ENCODE measurements around the gene ABLIM3.
A peak's percentile ranks its signal among the peaks of the same experiment; 100 is the strongest.

Gene ABLIM3

GRCh38 chr5:149118463-149118862, 22.8 kb upstream of the ABLIM3 start:
- no peak overlapping the region for H2AFZ ChIP-seq (ENCODE audit: low read length, unreplicated experiment)
- H3K4me1 ChIP-seq (ENCODE audit: control insufficient read depth, insufficient read depth, low read length, unreplicated experiment) = peaks cover 26% of the 10 kb centered on the region
- no peaks in the 10 kb centered on the region for H3K27me3 ChIP-seq (ENCODE audit: insufficient read depth, low read length)
- no peak overlapping the region for H3K27ac ChIP-seq (ENCODE audit: low read depth, low read length)
- H3K36me3 ChIP-seq (ENCODE audit: insufficient read depth, low read length) = no peaks in the 10 kb centered on the region
- H3K4me3 ChIP-seq (ENCODE audit: low read depth, low read length) = no peak overlapping the region
- H3K79me2 ChIP-seq (ENCODE audit: control insufficient read depth, insufficient read depth, low read length, unreplicated experiment) = no peaks in the 10 kb centered on the region

- Histone ChIP-seq H3K36me3 (ENCODE audit: insufficient read depth, low read length) (no peaks in the 10 kb centered on the region), H3K79me2 (ENCODE audit: control insufficient read depth, insufficient read depth, low read length, unreplicated experiment) (no peaks in the 10 kb centered on the region), H3K27me3 (ENCODE audit: insufficient read depth, low read length) (no peaks in the 10 kb centered on the region), H3K4me1 (ENCODE audit: control insufficient read depth, insufficient read depth, low read length, unreplicated experiment) (peaks cover 15% of the 10 kb centered on the region), H3K27ac (ENCODE audit: low read depth, low read length) (no peak overlapping the region), H3K4me3 (ENCODE audit: low read depth, low read length) (no peak overlapping the region), H2AFZ (ENCODE audit: low read length, unreplicated experiment) (no peak overlapping the region)
These were observed 20.1 kb upstream of the ABLIM3 start for GRCh38 chr5:149121145-149121544.

DNA sequence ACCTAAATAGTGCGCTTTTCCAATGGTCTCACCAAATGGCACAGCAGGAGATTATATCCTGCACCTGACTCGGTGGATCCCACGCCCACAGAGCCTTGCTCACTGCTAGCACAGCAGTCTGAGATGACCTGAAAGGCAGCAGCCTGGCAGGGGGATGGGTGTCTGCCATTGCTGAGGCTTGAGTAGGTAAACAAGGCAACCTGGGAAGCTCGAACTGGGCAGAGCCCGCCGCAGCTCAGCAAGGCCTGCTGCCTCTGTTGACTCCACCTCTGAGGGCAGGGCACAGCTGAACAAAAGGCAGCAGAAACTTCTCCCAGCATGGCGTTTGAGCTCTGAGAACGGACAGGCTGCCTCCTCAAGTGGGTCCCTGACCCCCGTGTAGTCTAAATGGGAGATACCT, 18.1 kb upstream of the ABLIM3 start:
- H3K4me3 ChIP-seq (ENCODE audit: low read depth, low read length) = no peak overlapping the region
- H3K4me1 ChIP-seq (ENCODE audit: control insufficient read depth, insufficient read depth, low read length, unreplicated experiment) = peaks cover 24% of the 10 kb centered on the region
- no peaks in the 10 kb centered on the region for H3K27me3 ChIP-seq (ENCODE audit: insufficient read depth, low read length)
- H3K79me2 ChIP-seq (ENCODE audit: control insufficient read depth, insufficient read depth, low read length, unreplicated experiment) = no peaks in the 10 kb centered on the region
- H2AFZ ChIP-seq (ENCODE audit: low read length, unreplicated experiment) = no peak overlapping the region
- H3K27ac ChIP-seq (ENCODE audit: low read depth, low read length) = no peak overlapping the region
- H3K36me3 ChIP-seq (ENCODE audit: insufficient read depth, low read length) = no peaks in the 10 kb centered on the region

DNA sequence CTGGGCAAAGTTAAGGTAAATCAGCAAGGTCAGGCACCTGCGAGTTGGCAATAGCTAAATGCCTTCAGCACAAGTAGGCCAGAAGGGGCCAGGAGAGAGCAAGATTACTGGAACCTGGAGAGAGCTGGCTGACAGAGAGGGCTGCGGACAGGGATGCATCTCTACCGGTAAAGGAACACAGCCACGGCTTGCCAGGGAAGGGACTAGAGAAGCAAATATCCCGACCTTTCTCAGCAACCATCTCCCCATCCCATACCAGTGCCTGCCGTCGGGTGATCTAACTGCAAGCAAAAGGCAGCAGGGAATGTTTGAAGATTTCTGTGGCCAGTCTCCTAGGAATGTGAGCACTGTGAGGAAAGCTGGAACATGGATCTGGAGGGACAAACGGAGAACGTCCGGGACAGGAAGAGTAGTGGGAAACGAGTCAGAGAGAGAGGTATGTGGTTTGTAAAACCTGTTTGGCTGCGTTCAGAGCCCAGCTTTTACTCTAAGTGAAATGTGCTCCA, 15.9 kb upstream of the ABLIM3 start:
- Histone ChIP-seq H3K4me3 (ENCODE audit: low read depth, low read length) (no peak overlapping the region), H2AFZ (ENCODE audit: low read length, unreplicated experiment) (no peak overlapping the region)

GRCh38 chr5:149126906-149127305, 14.4 kb upstream of the ABLIM3 start:
- H3K4me3 ChIP-seq (ENCODE audit: low read depth, low read length) = no peak overlapping the region
- H3K27ac ChIP-seq (ENCODE audit: low read depth, low read length) = no peak overlapping the region
- H3K4me1 ChIP-seq (ENCODE audit: control insufficient read depth, insufficient read depth, low read length, unreplicated experiment) = peaks cover 33% of the 10 kb centered on the region
- H3K36me3 ChIP-seq (ENCODE audit: insufficient read depth, low read length) = no peaks in the 10 kb centered on the region
- H3K27me3 ChIP-seq (ENCODE audit: insufficient read depth, low read length) = no peaks in the 10 kb centered on the region
- H2AFZ ChIP-seq (ENCODE audit: low read length, unreplicated experiment) = no peak overlapping the region
- no peaks in the 10 kb centered on the region for H3K79me2 ChIP-seq (ENCODE audit: control insufficient read depth, insufficient read depth, low read length, unreplicated experiment)

More for the DNA sequence above, 15.9 kb upstream of the ABLIM3 start:
- Histone ChIP-seq H3K4me1 (ENCODE audit: control insufficient read depth, insufficient read depth, low read length, unreplicated experiment) (peaks cover 22% of the 10 kb centered on the region), H3K36me3 (ENCODE audit: insufficient read depth, low read length) (no peaks in the 10 kb centered on the region), H3K27me3 (ENCODE audit: insufficient read depth, low read length) (no peaks in the 10 kb centered on the region), H3K79me2 (ENCODE audit: control insufficient read depth, insufficient read depth, low read length, unreplicated experiment) (no peaks in the 10 kb centered on the region), H3K27ac (ENCODE audit: low read depth, low read length) (no peak overlapping the region)

- Histone ChIP-seq H3K27ac (ENCODE audit: low read depth, low read length) (no peak overlapping the region), H3K4me1 (ENCODE audit: control insufficient read depth, insufficient read depth, low read length, unreplicated experiment) (peaks cover 38% of the 10 kb centered on the region), H3K27me3 (ENCODE audit: insufficient read depth, low read length) (no peaks in the 10 kb centered on the region), H3K79me2 (ENCODE audit: control insufficient read depth, insufficient read depth, low read length, unreplicated experiment) (no peaks in the 10 kb centered on the region), H3K36me3 (ENCODE audit: insufficient read depth, low read length) (no peaks in the 10 kb centered on the region), H2AFZ (ENCODE audit: low read length, unreplicated experiment) (no peak overlapping the region), H3K4me3 (ENCODE audit: low read depth, low read length) (no peak overlapping the region)
These were observed 13.8 kb upstream of the ABLIM3 start for GRCh38 chr5:149127394-149127955.

DNA sequence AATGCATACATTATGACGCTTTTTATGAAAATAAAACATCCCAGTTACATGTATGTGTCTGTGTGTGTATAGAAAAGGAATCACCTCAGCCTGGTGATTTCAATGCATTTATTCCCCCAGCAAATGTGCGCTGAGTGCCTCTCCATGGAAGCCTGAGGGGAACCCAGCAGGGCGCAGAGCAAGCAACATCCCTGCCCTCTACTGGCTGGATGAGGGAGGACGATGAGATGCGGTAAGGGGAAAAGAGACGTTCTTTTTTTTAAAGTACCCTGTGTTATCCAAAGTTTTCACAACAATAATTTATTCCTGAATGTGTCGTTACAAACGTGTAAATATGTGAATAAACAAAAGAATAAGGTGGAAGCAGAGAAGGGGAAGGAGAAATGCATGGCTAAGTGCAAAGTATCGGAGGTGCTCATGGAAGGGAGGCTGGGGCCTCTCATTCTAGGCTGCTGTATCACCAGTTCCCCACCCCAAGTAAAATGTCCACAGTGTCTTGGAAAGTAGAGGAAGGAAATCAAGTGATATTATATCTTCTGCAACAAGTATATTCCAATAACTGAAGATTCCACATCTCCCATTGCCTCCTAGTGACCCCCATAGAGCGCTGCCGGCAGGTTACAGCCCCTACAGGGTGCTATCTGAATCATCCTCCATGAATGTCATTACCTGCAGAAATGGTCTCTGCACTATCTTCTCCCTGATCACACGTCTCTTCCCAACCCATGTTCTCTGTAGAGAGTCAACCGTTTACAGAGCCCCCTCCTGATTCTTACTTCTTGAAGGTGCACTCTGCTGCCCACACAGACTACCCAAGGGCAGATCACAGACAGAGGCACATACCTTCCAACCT, 13.0 kb upstream of the ABLIM3 start:
- Histone ChIP-seq H3K4me1 (ENCODE audit: control insufficient read depth, insufficient read depth, low read length, unreplicated experiment) (peaks cover 46% of the 10 kb centered on the region), H2AFZ (ENCODE audit: low read length, unreplicated experiment) (no peak overlapping the region), H3K4me3 (ENCODE audit: low read depth, low read length) (no peak overlapping the region), H3K27me3 (ENCODE audit: insufficient read depth, low read length) (no peaks in the 10 kb centered on the region), H3K36me3 (ENCODE audit: insufficient read depth, low read length) (no peaks in the 10 kb centered on the region), H3K27ac (ENCODE audit: low read depth, low read length) (no peak overlapping the region), H3K79me2 (ENCODE audit: control insufficient read depth, insufficient read depth, low read length, unreplicated experiment) (no peaks in the 10 kb centered on the region)

GRCh38 chr5:149129181-149129580, 12.1 kb upstream of the ABLIM3 start:
- no peak overlapping the region for H3K4me3 ChIP-seq (ENCODE audit: low read depth, low read length)
- H3K79me2 ChIP-seq (ENCODE audit: control insufficient read depth, insufficient read depth, low read length, unreplicated experiment) = no peaks in the 10 kb centered on the region
- H2AFZ ChIP-seq (ENCODE audit: low read length, unreplicated experiment) = no peak overlapping the region
- H3K27ac ChIP-seq (ENCODE audit: low read depth, low read length) = no peak overlapping the region
- no peaks in the 10 kb centered on the region for H3K27me3 ChIP-seq (ENCODE audit: insufficient read depth, low read length)
- H3K4me1 ChIP-seq (ENCODE audit: control insufficient read depth, insufficient read depth, low read length, unreplicated experiment) = peaks cover 55% of the 10 kb centered on the region
- no peaks in the 10 kb centered on the region for H3K36me3 ChIP-seq (ENCODE audit: insufficient read depth, low read length)

- Histone ChIP-seq H3K4me3 (ENCODE audit: low read depth, low read length) (no peak overlapping the region), H3K27me3 (ENCODE audit: insufficient read depth, low read length) (no peaks in the 10 kb centered on the region), H3K27ac (ENCODE audit: low read depth, low read length) (no peak overlapping the region), H3K79me2 (ENCODE audit: control insufficient read depth, insufficient read depth, low read length, unreplicated experiment) (no peaks in the 10 kb centered on the region), H3K4me1 (ENCODE audit: control insufficient read depth, insufficient read depth, low read length, unreplicated experiment) (peaks cover 65% of the 10 kb centered on the region), H2AFZ (ENCODE audit: low read length, unreplicated experiment) (no peak overlapping the region), H3K36me3 (ENCODE audit: insufficient read depth, low read length) (no peaks in the 10 kb centered on the region)
These were observed 11.0 kb upstream of the ABLIM3 start for GRCh38 chr5:149130121-149130914.

DNA sequence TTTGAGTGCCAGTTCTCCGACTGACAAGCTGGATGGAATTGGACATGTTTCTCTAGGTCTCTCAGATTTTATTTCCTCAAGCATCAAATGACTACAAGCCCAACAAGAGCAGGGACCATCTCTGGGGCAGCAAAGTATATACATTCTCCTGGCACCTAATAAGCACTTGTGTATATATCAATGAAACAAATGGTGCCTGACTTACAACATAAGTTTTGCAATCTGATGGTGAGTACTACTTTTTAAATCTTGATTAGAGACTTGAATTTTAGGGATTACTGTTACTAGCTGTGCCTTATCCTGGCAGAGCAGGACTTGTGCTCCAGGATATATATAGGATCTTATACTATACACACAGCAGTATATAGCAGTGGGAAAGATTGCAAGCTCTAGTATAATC, 8.8 kb upstream of the ABLIM3 start:
- 0 out of 2 replicates have a peak overlapping the region, but pooled peaks have one; percentile 2 for H3K27ac ChIP-seq (ENCODE audit: low read depth, low read length)
- H3K4me1 ChIP-seq (ENCODE audit: control insufficient read depth, insufficient read depth, low read length, unreplicated experiment) = peaks cover 70% of the 10 kb centered on the region
- no peaks in the 10 kb centered on the region for H3K79me2 ChIP-seq (ENCODE audit: control insufficient read depth, insufficient read depth, low read length, unreplicated experiment)
- H3K27me3 ChIP-seq (ENCODE audit: insufficient read depth, low read length) = no peaks in the 10 kb centered on the region
- H3K36me3 ChIP-seq (ENCODE audit: insufficient read depth, low read length) = no peaks in the 10 kb centered on the region
- H2AFZ ChIP-seq (ENCODE audit: low read length, unreplicated experiment) = no peak overlapping the region
- H3K4me3 ChIP-seq (ENCODE audit: low read depth, low read length) = no peak overlapping the region
